ENCODE data around the gene EGFL7.

DNA sequence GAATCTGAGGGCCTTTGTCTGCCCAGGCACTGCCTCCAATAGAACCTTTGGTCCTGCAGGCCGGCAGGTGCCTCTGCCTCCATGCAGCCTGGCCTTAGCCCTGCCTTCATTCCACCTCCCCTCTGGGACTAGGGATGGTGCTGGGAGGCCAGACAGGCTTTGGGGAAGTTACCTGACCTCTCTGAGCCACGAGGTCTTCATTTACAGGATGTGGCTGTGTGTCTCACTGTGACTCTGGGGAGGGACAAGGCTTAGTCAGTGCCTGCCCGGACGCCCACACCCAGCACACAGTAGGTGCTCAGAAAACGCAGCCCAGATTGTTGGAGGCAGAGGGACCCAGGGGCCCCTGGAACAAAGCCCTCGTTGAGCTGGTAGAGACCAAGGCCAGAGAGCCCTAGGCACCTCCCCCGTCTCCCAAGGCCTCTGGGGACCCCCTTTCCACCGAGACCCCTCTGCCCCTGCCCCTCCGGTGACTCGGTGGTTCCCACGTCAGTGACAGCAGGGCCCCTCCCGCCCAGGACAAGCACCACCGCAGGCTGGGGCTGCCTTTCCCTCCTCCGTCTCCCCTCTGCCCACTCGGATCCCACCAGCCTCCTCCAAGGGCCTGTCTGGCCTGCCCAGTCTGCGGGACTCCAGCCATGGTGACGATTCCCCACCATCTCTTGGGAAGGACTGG, 46.9 kb upstream of the EGFL7 start:
- TF ChIP-seq SP1 (IDR thresholded peaks at IDR 0.05) (no peak), HDGF (IDR thresholded peaks at IDR 0.05; ENCODE audit: borderline replicate concordance) (no peak)

Measured in HEK293T (cell line).